CD14-positive monocyte (primary cell): ENCODE data around the gene CNTNAP2. TPM values are rescaled to one million over a fixed set of nuclear protein-coding genes. Genes with fewer than 3 reads are reported as not detected.

Experiments
- DNase-seq, 3 donors: peaks; one replicate each; pipeline ENCODE4 v3.0.0-alpha.2; 2011 to 2022
- H2AFZ ChIP-seq: 2 replicates; pipeline ENCODE4 v1.6.0; 2012; ENCODE audit warnings: mild to moderate bottlenecking, low read depth, low read length, inconsistent platforms; ENCODE audit not compliant: insufficient read depth, poor library complexity, severe bottlenecking
- H3K27ac ChIP-seq, 2 donors: 1 replicate in 1 of 2; 2 replicates in 1 of 2; pipeline ENCODE4 v1.5.1; 2012 to 2013; ENCODE audit warnings: low read length in 2 of 2, control low read depth in 1 of 2, inconsistent platforms in 1 of 2, low read depth in 1 of 2, mild to moderate bottlenecking in 1 of 2
- H3K27me3 ChIP-seq, 2 donors: one replicate each; pipeline versions ENCODE4 v1.6.0 to v1.6.1; 2011 to 2013; ENCODE audit warnings: low read length in 2 of 2; ENCODE audit not compliant: control insufficient read depth in 2 of 2, insufficient read depth in 2 of 2
- H3K36me3 ChIP-seq, 2 donors: replicated peaks in 1 of 2; 1 replicate in 1 of 2; 2 replicates in 1 of 2; pipeline versions ENCODE4 v1.5.1 to v1.6.1; 2012 to 2013; ENCODE audit warnings: low read length in 2 of 2, control low read depth in 1 of 2, inconsistent platforms in 1 of 2, mild to moderate bottlenecking in 1 of 2; ENCODE audit not compliant: insufficient read depth in 2 of 2, control insufficient read depth in 1 of 2
- H3K4me1 ChIP-seq, 2 donors: 1 replicate in 1 of 2; 2 replicates in 1 of 2; pipeline versions ENCODE4 v1.5.1 to v1.6.1; 2012 to 2013; ENCODE audit warnings: low read length in 2 of 2, control low read depth in 1 of 2, inconsistent platforms in 1 of 2, mild to moderate bottlenecking in 1 of 2, moderate library complexity in 1 of 2; ENCODE audit not compliant: insufficient read depth in 2 of 2, control insufficient read depth in 1 of 2
- H3K4me2 ChIP-seq: replicated peaks from 2 replicates; pipeline ENCODE3; 2012; ENCODE audit warnings: low read length, moderate library complexity, mild to moderate bottlenecking; ENCODE audit not compliant: poor library complexity, severe bottlenecking; ENCODE audit errors: extremely low read depth
- H3K4me3 ChIP-seq, 3 experiments: fragments of 200-600 bp in 1 of 3; sonication (generic) in 1 of 3; replicated peaks in 1 of 3; 1 replicate in 2 of 3; 2 replicates in 1 of 3; pipeline ENCODE4 v1.5.1; 2011 to 2013; ENCODE audit warnings: low read length in 3 of 3, mild to moderate bottlenecking in 3 of 3, control low read depth in 2 of 3, low read depth in 2 of 3, inconsistent platforms in 1 of 3, moderate library complexity in 1 of 3
- H3K79me2 ChIP-seq: 2 replicates; pipeline ENCODE4 v1.6.0; 2012; ENCODE audit warnings: mild to moderate bottlenecking, control low read depth, inconsistent platforms, low read length, moderate library complexity; ENCODE audit not compliant: insufficient read depth
- H3K9ac ChIP-seq: 2 replicates; pipeline ENCODE4 v1.6.0; 2017; ENCODE audit warnings: low read length, mild to moderate bottlenecking; ENCODE audit not compliant: insufficient read depth, poor library complexity, severe bottlenecking
- H3K9me3 ChIP-seq, 2 donors: replicated peaks in 1 of 2; 1 replicate in 1 of 2; 2 replicates in 1 of 2; pipeline versions ENCODE4 v1.5.1 to v1.6.1; 2012 to 2013; ENCODE audit warnings: low read length in 2 of 2, control low read depth in 1 of 2; ENCODE audit not compliant: control insufficient read depth in 1 of 2, insufficient read depth in 1 of 2
- H4K20me1 ChIP-seq: 2 replicates; pipeline ENCODE4 v1.6.0; 2012; ENCODE audit warnings: mild to moderate bottlenecking, low read length, control low read depth, moderate library complexity; ENCODE audit not compliant: insufficient read depth
- H3K27ac Mint-ChIP-seq, 7 donors: one replicate each; pipeline ENCODE4 v1.8.0; 2020; ENCODE audit warnings: mild to moderate bottlenecking in 7 of 7, mixed read lengths in 7 of 7, moderate library complexity in 6 of 7, inconsistent platforms in 2 of 7
- H3K27me3 Mint-ChIP-seq, 3 donors: one replicate each; pipeline ENCODE4 v1.8.0; 2021 to 2022; ENCODE audit warnings: low read depth in 3 of 3, mild to moderate bottlenecking in 3 of 3, mixed read lengths in 3 of 3, moderate library complexity in 3 of 3, inconsistent platforms in 1 of 3
- H3K36me3 Mint-ChIP-seq, 2 donors: one replicate each; pipeline ENCODE4 v1.8.0; 2020; ENCODE audit warnings: mixed read lengths in 2 of 2, inconsistent platforms in 1 of 2, mild to moderate bottlenecking in 1 of 2
- H3K4me1 Mint-ChIP-seq: one replicate; pipeline ENCODE4 v1.8.0; 2020; ENCODE audit warnings: mild to moderate bottlenecking, mixed read lengths
- H3K4me3 Mint-ChIP-seq, 2 donors: one replicate each; pipeline ENCODE4 v1.8.0; 2020; ENCODE audit warnings: mild to moderate bottlenecking in 2 of 2, mixed read lengths in 2 of 2, moderate library complexity in 1 of 2
- H3K9me3 Mint-ChIP-seq, 7 donors: one replicate each; pipeline ENCODE4 v1.8.0; 2020 to 2022; ENCODE audit warnings: mixed read lengths in 7 of 7, mild to moderate bottlenecking in 6 of 7, moderate library complexity in 6 of 7, inconsistent platforms in 2 of 7
- CTCF ChIP-seq: fragments of 200-600 bp; IDR thresholded peaks from one replicate; pipeline ENCODE4 v1.8.0; 2022; ENCODE audit warnings: antibody characterized with exemption, mild to moderate bottlenecking
- WGBS: methylation state at CpG from one replicate; pipeline ENCODE4 v1.1.5; 2013; ENCODE audit warnings: missing lambda C conversion rate; ENCODE audit not compliant: insufficient coverage; 5-methylcytosine and 5-hydroxymethylcytosine counted together
- intact Hi-C, 2 donors: fragments of 100-400 bp; cut with micrococcal nuclease; formaldehyde crosslinking; loops; one replicate each; pipeline versions ENCODE4 v1.15.0 to v1.15.1; 2023
- polyA plus RNA-seq, 3 donors: library from polyadenylated mRNA; depleted of rRNA in 1 of 3; unstranded in 2 of 3; stranded (reverse) in 1 of 3; fragments of 300-500 nt in 2 of 3; fragments of >200 nt in 1 of 3; fragmentation: Illumina TruSeq in 2 of 3; gene quantifications; 1 replicate in 2 of 3; 2 replicates in 1 of 3; pipeline ENCODE4 v1.2.3, GENCODE V29; 2012 to 2021

The CNTNAP2 gene
- polyA plus RNA-seq, 3 donors, result 0.01 TPM; not detected in 2

- DNase-seq, result no peak
- Histone ChIP-seq H3K79me2 (no peaks in the 10 kb centered on the region), H3K36me3 (no peaks in the 10 kb centered on the region), H3K9ac (no peak overlapping the region), H3K4me3 (no peak overlapping the region), H3K4me2 (no peak overlapping the region), H2AFZ (no peak overlapping the region), H3K9me3 (no peaks in the 10 kb centered on the region), H4K20me1 (no peaks in the 10 kb centered on the region), H3K27ac (no peak overlapping the region), H3K27me3 (no peaks in the 10 kb centered on the region), H3K4me1 (no peaks in the 10 kb centered on the region)
- intact Hi-C loops, result no loop called here
- peaks cover under 1 to 9% (median under 1%) of the 10 kb centered on the region in 3 donors for H3K27me3 Mint-ChIP-seq
- no peak overlapping the region for H3K27ac Mint-ChIP-seq
- H3K4me1 Mint-ChIP-seq, result no peaks in the 10 kb centered on the region
- H3K9me3 Mint-ChIP-seq, result peaks cover 0 to 12% (median 2%) of the 10 kb centered on the region in 7 donors
- TF ChIP-seq CTCF, result no peak
- no peaks in the 10 kb centered on the region for H3K36me3 Mint-ChIP-seq
- 96% methylated on average over 6 of the region's 6 CpGs for WGBS
- H3K4me3 Mint-ChIP-seq, result no peak overlapping the region
These were observed 2202.8 kb downstream of the CNTNAP2 start for GRCh38 chr7:148319316-148319808.

DNA sequence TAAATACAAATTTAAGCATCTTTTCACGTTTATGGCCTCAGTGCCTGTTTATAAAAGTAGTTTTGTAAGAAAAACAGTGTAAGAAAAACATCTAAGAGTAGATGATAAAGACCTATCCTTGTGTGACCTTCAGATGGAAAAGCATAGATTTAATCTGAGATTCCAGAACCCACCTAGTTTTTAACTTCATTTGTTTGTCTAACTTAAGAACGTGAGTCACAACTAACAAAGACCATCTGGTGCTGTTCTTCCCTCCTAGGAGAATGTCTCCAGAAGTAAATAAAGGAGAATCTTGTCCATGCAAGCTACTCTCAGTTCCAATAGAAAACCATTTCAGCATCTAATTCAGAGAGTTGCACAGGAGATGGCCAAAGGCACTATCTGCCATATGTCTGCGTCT is 2208.6 kb downstream of the CNTNAP2 start:
- no peaks in the 10 kb centered on the region for H3K27me3 ChIP-seq
- no peak for DNase-seq
- no CpG with 5 or more reads among the region's 3 CpGs for WGBS
- Mint-ChIP-seq H3K4me1 (no peaks in the 10 kb centered on the region), H3K36me3 (no peaks in the 10 kb centered on the region), H3K4me3 (no peak overlapping the region), H3K9me3 (peaks cover under 1 to 14% (median 6%) of the 10 kb centered on the region in 7 donors), H3K27me3 (peaks cover 0 to 9% (median 2%) of the 10 kb centered on the region in 3 donors), H3K27ac (no peak overlapping the region)
- no peak overlapping the region for H3K9ac ChIP-seq
- TF ChIP-seq CTCF, result no peak
- H3K4me2 ChIP-seq, result no peak overlapping the region
- H3K27ac ChIP-seq, result no peak overlapping the region
- H3K9me3 ChIP-seq, result peaks cover 3 to 5% of the 10 kb centered on the region in 2 donors
- H3K36me3 ChIP-seq, result no peaks in the 10 kb centered on the region
- intact Hi-C loops, result no loop called here
- no peaks in the 10 kb centered on the region for H3K79me2 ChIP-seq
- no peaks in the 10 kb centered on the region for H3K4me1 ChIP-seq
- H3K4me3 ChIP-seq, result no peak overlapping the region
- no peak overlapping the region for H2AFZ ChIP-seq
- no peaks in the 10 kb centered on the region for H4K20me1 ChIP-seq
